Kidney (tissue), 14 donors: ENCODE data around the gene TTC13. TPM values are rescaled to one million over a fixed set of nuclear protein-coding genes. Genes with fewer than 3 reads are reported as not detected.
"Not testable (repeated sequence)": the region's sequence is repeated elsewhere in the genome, so short reads cannot be mapped to it uniquely, and the experiment has no call there.

Source experiments
- DNase-seq, 5 donors: peaks; one replicate each; pipeline ENCODE4 v3.0.0-alpha.2; 2013 to 2020
- FAIRE-seq: peaks from 2 replicates; lab custom pipeline; 2012; peaks lifted over from hg19 to GRCh38; lab: Jason Lieb, UNC
- H3K27ac ChIP-seq, 2 donors: one replicate each; pipeline ENCODE4 v1.7.0; 2013; ENCODE audit warnings: low read depth in 2 of 2, low read length in 2 of 2, inconsistent platforms in 1 of 2
- H3K27me3 ChIP-seq: one replicate; pipeline ENCODE4 v1.7.1; 2013; ENCODE audit warnings: low read length, inconsistent platforms; ENCODE audit not compliant: control insufficient read depth, insufficient read depth
- H3K36me3 ChIP-seq, 3 donors: one replicate each; pipeline versions ENCODE4 v1.7.0 to v1.7.1; 2013; ENCODE audit warnings: low read length in 3 of 3, control low read depth in 1 of 3, inconsistent platforms in 1 of 3; ENCODE audit not compliant: insufficient read depth in 3 of 3, control insufficient read depth in 2 of 3
- H3K4me1 ChIP-seq, 3 donors: one replicate each; pipeline versions ENCODE4 v1.7.0 to v1.7.1; 2013; ENCODE audit warnings: low read length in 3 of 3, inconsistent platforms in 1 of 3, low read depth in 1 of 3; ENCODE audit not compliant: control insufficient read depth in 2 of 3, insufficient read depth in 2 of 3
- H3K4me3 ChIP-seq, 3 donors: one replicate each; pipeline versions ENCODE4 v1.7.0 to v1.8.1; 2013; ENCODE audit warnings: low read length in 3 of 3, control low read depth in 1 of 3, inconsistent platforms in 1 of 3
- H3K9ac ChIP-seq, 3 donors: one replicate each; pipeline versions ENCODE4 v1.7.0 to v1.7.1; 2013; ENCODE audit warnings: low read length in 3 of 3, control low read depth in 1 of 3, inconsistent platforms in 1 of 3
- H3K9me3 ChIP-seq, 3 donors: one replicate each; pipeline versions ENCODE4 v1.7.0 to v1.7.1; 2013; ENCODE audit warnings: low read length in 3 of 3, control low read depth in 1 of 3, inconsistent platforms in 1 of 3; ENCODE audit not compliant: control insufficient read depth in 2 of 3, insufficient read depth in 1 of 3
- CTCF ChIP-seq: IDR thresholded peaks from 3 replicates; pipeline ENCODE4 v1.5.1; 2012; ENCODE audit warnings: mild to moderate bottlenecking, moderate library complexity, borderline replicate concordance; ENCODE audit not compliant: insufficient read depth; ENCODE audit errors: extremely low read depth
- intact Hi-C: fragments of 100-400 bp; cut with DNase I; formaldehyde crosslinking; loops from one replicate; pipeline ENCODE4 v1.11.1; 2022
- polyA plus RNA-seq: library from polyadenylated mRNA; stranded (reverse); fragments of 350-450 nt; fragmentation: Illumina TruSeq; extraction: RNeasy Lipid Tissue Mini Kit (QIAGEN cat#74804); gene quantifications from one replicate; pipeline ENCODE4 v1.2.3, GENCODE V29; 2014; ENCODE audit warnings: low read depth, low replicate concordance; ENCODE audit not compliant: insufficient read depth
- total RNA-seq: library from RNA; stranded (reverse); fragmentation: NEBNext Ultra II Directional; extraction: Animal tissue kit (Norgen Biotek cat#: 25700); gene quantifications from one replicate; pipeline ENCODE4 v1.2.1, GENCODE V29; 2021
- donor health status: control.
- donor health status: control.
- donor health status: control.
- donor health status: control.
- donor health status: control.
- donor health status: DM: yes; HTN: yes; CAD: no.
- donor health status: Normal renal cell carcinoma (clear cell type).

Gene TTC13
- total and polyA plus RNA-seq, 2 donors from 2014 or later: 4.2 to 15.6 TPM

GRCh38 chr1:231011360-231011759 lies 32.7 kb upstream of the TTC13 start:
- Histone ChIP-seq H3K4me3 (no peak overlapping the region), H3K9ac (no peak overlapping the region), H3K27me3 (no peaks in the 10 kb centered on the region), H3K4me1 (no peaks in the 10 kb centered on the region), H3K36me3 (peaks cover 0 to 3% (median 0%) of the 10 kb centered on the region in 3 donors), H3K27ac (no peak overlapping the region), H3K9me3 (peaks cover 0 to 4% (median 1%) of the 10 kb centered on the region in 3 donors)
- no peak for FAIRE-seq
- no peak for TF ChIP-seq CTCF
- DNase-seq: no peak
- intact Hi-C loops: no loop called here

GRCh38 chr1:231007535-231007934 lies 28.9 kb upstream of the TTC13 start:
- H3K4me3 ChIP-seq, FAIRE-seq, H3K9ac ChIP-seq, H3K27ac ChIP-seq, H3K36me3 ChIP-seq, H3K4me1 ChIP-seq, DNase-seq, H3K27me3 ChIP-seq, intact Hi-C loops: not testable (repeated sequence)
- H3K9me3 ChIP-seq: peaks cover 0 to 17% (median 9%) of the 10 kb centered on the region in 3 donors

- H3K36me3 ChIP-seq: peaks cover 16 to 32% (median 27%) of the 10 kb centered on the region in 3 donors
- H3K27ac ChIP-seq: no peak overlapping the region
- no peaks in the 10 kb centered on the region for H3K4me1 ChIP-seq
- no peak overlapping the region for H3K9ac ChIP-seq
- intact Hi-C loops: no loop called here
- DNase-seq (no peak), FAIRE-seq (no peak)
- no peaks in the 10 kb centered on the region for H3K27me3 ChIP-seq
- H3K4me3 ChIP-seq: no peak overlapping the region
- peaks cover 0 to 17% (median 9%) of the 10 kb centered on the region in 3 donors for H3K9me3 ChIP-seq
- TF ChIP-seq CTCF: no peak
Measured at GRCh38 chr1:231001892-231002291, 23.2 kb upstream of the TTC13 start.

- Histone ChIP-seq H3K9me3 (peaks cover 0 to 13% (median 6%) of the 10 kb centered on the region in 3 donors), H3K9ac (no peak overlapping the region), H3K4me3 (no peak overlapping the region), H3K27me3 (no peaks in the 10 kb centered on the region), H3K36me3 (peaks cover 16 to 38% (median 29%) of the 10 kb centered on the region in 3 donors), H3K27ac (no peak overlapping the region), H3K4me1 (no peaks in the 10 kb centered on the region)
- FAIRE-seq (no peak), DNase-seq (no peak)
- no peak for TF ChIP-seq CTCF
- intact Hi-C loops: no loop called here
Measured at GRCh38 chr1:231000639-231001038, 22.0 kb upstream of the TTC13 start.
